GM19455 (cell line): ENCODE results near the gene RNFT1.
"Not testable (repeated sequence)": the region's sequence is repeated elsewhere in the genome, so short reads cannot be mapped to it uniquely, and the experiment has no call there.

Source experiments
- ATAC-seq: cut with Tn5 transposase; IDR thresholded peaks from one replicate; pipeline ENCODE4 v1.9.1; 2021; ENCODE audit not compliant: unreplicated experiment

RNFT1 gene

GRCh38 chr17:59930121-59930520, 34.4 kb downstream of the RNFT1 start:
- not testable (repeated sequence) for ATAC-seq

- ATAC-seq = not testable (repeated sequence)
Measured at GRCh38 chr17:59920637-59921036, 43.9 kb downstream of the RNFT1 start.

- ATAC-seq = no peak
Measured at GRCh38 chr17:59916446-59916845, 48.1 kb downstream of the RNFT1 start.

GRCh38 chr17:59914274-59914854, 50.2 kb downstream of the RNFT1 start:
- ATAC-seq = no peak

- ATAC-seq = no peak
Measured at GRCh38 chr17:59907467-59907866, 57.1 kb downstream of the RNFT1 start.

- no peak for ATAC-seq
Measured at GRCh38 chr17:59903455-59903854, 61.1 kb downstream of the RNFT1 start.
